Skin of body (tissue), 2 donors: ENCODE results near the gene ELFN1. TPM values are rescaled to one million over a fixed set of nuclear protein-coding genes. Genes with fewer than 3 reads are reported as not detected.

ENCODE experiments used
- DNase-seq: peaks from one replicate; lab custom pipeline; 2025; lab: John Stamatoyannopoulos, UW
- total RNA-seq: library from RNA; depleted of rRNA; stranded (reverse); fragments of >200 nt; gene quantifications from one replicate; pipeline ENCODE4 v1.2.3, GENCODE V29; 2014

Gene ELFN1
- total RNA-seq, 1 donor from 2014 or later = 3.1 TPM

GRCh38 chr7:1642291-1642731 lies 27.8 kb upstream of the ELFN1 start:
- DNase-seq = no peak

DNA sequence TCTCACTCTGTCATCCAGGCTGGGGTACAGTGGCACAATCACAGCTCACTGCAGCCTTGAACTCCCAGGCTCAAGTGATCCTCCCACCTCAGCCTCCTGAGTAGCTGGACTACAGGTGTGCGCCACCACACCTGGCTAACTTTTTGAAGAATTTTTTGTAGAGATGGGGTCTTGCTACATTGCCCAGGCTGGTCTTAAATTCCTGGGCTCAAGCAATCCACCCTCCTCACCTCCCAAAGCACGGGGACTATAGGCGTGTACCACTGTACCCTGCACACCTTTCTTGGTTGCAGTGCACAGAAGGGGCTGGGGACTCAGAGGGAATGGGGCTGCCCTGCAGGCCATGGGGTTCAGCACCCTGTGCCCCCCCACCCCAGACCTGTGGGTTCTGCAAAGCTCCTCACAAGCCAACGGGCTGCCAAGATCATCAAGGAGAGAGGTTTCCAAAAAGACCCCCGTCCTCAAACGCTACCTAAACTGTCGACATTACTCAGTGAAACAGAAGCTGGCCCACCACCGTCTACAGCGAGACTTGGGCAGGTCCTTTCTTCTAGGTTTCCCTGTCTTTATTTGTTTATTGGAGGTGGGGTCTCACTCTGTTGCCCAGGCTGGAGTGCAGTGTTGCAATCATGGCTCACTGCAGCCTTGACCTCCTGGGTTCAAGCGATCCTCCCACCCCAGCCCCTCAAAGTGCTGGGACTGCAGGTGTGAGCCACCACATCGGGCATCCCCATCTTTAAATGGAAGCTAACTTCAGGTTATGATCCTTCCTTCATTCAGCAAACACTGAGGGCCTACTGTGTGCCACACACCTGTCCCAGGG lies 26.6 kb upstream of the ELFN1 start:
- no peak for DNase-seq

DNA sequence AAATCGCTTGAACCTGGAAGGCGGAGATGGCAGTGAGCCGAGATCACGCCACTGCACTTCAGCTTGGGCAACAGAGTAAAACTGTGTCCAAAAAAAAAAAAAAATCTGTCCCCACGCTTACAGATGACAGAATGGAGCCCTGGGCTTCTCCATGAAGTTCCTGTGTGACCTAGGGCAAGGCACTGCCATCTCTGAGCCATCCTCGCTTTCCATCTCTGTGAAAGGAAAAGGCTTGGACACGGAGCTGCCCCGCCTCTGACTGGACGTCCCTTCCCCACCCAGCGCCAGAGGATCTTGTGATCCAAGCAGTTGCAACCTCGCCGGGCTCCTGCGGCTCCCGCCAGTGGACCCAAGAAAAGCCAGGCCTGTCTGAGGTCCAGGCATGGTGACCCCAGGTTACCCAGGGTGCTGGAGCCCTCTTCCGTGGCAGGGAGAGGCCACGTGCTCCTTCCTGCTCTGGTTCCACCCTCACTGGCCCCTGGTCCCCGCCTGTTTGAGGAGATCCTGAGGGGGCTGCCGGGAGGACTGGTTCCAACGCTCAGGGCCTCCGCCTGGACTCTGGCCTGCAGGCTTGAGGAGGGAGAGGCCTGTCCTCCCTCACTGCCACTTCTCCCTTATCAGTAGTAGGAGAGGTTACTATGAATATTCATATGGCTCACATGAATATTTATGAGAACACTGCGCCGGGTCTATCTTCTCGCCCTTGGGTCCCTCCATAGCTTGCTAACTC lies 25.6 kb upstream of the ELFN1 start:
- no peak for DNase-seq

DNA sequence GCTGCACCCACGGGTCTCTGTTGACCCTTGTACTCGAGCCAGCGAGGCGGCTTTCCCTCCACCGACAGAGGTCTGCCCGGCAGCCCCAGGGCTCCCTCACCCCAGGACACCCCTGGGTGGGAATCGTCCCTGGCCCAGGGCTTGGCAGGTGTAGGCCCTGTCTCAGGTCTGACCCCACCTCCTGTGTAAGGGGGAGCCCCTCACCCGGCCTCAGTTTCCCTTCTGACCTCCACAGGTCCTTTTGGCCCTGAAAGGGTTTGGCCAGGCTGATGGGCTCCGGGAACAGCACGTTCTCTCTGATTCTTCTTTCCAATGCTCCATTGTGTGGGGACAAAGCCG lies 25.0 kb upstream of the ELFN1 start:
- no peak for DNase-seq

DNA sequence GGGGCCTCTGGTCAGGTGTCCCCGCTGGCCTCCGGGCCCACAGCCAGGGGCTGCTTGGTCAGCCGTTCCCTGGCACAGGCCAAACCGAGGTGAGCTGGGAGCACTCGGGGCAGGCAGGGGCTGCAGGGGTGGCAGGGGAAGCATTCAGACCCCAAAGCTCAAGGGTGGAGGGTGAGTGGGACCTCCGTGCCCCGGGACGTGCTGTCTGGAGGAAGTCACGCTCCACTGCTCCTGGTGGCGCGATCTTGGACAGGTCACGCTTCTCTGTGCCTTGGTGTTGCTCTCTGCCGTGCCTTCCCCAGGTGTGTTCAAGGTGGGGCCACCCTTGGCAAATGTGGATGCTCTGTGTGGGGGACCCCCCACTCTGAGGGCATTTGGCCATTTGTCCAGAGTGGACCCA lies 24.6 kb upstream of the ELFN1 start:
- DNase-seq = no peak

- DNase-seq = no peak
These were observed 23.7 kb upstream of the ELFN1 start for GRCh38 chr7:1646391-1646790.

DNA sequence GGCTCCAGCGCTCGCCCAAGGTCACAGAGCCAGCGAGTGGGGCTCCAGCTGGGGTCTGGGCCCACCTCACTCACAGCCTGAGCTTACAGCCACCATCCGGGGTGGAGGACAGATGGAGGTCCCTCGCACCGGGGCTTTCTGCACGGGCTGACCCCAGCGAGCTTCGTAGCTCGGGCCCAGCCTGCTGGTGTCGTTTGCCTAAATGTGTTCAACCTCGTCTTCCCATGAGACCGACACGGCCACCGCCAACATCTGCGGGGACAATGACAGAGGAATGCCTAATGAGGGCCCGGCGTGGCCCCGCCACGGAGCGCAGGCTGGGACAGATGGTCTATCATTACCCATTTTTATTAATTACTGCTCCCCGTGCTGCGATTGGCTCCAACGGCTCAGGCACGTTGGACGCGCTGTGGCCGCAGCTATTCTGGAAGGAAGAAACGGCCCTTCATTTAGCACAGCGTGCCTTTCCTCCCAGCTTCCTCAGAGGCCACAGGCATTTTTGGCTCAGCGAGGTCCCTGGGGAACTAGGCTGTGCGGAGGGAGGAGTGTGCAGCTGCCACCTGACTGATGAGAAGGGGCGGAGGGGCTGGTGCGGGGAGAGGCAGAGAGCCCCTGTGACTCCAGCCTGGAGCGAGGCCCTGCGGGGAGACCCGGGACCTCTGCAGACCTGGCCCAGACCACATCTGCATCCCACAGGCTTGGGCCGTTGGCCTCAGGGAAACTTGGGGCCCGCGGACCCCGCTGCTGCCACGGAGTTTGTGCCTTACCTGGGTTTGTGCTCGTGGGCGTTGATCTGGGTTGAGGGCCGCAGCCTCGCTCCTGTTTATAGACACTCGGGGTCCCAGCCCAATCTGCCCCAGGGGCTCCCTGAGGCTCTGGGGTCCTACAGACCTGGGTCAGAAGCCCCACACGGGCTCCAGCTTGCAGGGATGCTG lies 22.9 kb upstream of the ELFN1 start:
- peak; percentile 61 for DNase-seq

GRCh38 chr7:1647961-1648672 lies 22.0 kb upstream of the ELFN1 start:
- DNase-seq = no peak

GRCh38 chr7:1649751-1650326 lies 20.2 kb upstream of the ELFN1 start:
- no peak for DNase-seq

DNA sequence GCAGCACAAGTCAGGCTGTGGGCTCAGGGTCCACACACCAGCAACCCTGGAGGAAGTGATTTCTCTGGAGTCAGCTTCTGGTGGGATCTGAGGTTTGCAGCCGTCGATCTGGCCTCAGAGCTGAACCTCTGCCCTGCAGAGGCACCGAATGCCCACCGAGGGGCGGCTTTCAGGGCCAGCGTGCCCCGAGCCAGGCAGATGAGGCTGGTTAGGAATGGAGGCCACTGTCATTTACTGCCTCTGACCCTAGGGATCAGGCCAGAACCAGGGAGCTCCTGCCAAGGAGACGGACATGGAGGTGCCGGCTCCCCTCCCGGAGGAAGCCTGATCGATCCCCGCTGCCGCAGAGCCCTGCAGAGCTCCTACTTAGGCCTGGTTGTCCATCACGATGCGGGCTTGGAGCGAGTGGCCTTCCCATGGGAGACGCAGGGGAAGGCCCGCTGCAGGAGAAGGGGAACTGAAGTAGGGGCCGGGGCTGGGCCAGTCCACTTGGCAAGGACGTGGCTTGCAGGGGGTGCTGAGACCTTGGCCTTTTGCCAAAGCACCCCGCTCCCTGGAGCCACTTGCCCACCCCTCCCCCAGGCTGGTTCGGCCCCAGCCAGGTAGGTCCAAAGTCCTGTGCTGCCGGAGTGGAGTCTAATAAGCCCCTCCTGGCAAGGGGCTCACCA lies 19.6 kb upstream of the ELFN1 start:
- DNase-seq = no peak

DNA sequence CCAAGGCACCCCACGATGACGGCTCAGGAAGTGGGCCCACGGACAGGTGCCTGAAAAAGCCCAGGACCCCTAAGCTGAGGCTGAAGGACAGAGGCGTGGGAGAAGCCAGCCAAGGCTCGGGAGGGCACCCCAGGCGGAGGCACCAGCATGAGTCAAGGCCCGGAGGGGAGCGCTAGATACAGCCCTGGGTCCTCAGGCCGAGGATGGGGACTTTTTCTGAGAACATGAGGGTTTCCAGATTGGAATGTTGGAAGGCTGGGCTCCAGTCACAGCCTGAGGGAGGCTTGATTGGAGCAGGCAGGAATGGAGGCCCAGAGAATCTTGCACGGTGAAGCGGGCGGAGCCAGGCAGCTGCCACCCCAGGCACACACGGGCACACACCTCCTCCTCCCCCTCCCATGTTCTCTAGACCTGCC lies 19.0 kb upstream of the ELFN1 start:
- DNase-seq = no peak

- no peak for DNase-seq
These were observed 18.2 kb upstream of the ELFN1 start for GRCh38 chr7:1651891-1652290.

DNA sequence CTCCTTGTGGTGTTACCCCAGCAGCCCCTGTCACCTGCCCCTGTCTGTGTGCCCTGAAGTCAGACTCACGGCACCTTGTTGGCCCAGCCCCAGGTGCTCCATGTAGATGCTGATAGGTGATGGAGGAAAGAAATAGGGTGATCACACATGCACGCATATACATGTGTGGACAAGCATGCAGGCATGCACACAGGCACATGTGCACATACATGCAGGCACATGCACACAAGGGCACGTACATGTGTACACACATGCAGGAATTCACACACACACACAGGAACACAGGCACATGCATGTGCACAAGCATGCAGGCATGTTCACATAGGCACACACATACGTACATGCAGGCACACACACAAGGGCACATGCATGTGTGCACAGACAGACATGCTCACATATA lies 16.6 kb upstream of the ELFN1 start:
- DNase-seq = no peak

GRCh38 chr7:1654111-1654510 lies 16.0 kb upstream of the ELFN1 start:
- DNase-seq = no peak

- no peak for DNase-seq
These were observed 15.2 kb upstream of the ELFN1 start for GRCh38 chr7:1654738-1655475.

GRCh38 chr7:1659696-1660095 lies 10.4 kb upstream of the ELFN1 start:
- no peak for DNase-seq

DNA sequence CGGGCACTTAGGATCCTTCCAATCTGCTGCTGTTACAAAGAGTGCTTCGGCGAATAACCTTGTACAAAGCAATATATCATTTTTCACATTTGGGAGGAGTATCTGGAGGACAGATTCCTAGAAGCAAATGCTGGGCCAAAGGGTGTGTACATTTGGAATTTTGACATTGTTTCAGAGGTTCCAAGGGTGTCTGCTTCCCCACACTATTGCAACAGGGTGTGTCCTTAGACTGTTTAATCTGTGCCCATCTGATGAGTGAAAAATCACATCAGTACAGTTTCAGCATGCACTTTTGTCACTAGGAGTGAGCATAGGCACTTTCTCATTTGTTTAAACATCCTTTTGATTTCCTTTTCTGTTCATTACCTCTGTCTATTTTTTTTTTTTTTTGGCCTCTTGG lies 8.6 kb upstream of the ELFN1 start:
- DNase-seq = peak; percentile 9

- no peak for DNase-seq
These were observed 8.0 kb upstream of the ELFN1 start for GRCh38 chr7:1662101-1662500.

DNA sequence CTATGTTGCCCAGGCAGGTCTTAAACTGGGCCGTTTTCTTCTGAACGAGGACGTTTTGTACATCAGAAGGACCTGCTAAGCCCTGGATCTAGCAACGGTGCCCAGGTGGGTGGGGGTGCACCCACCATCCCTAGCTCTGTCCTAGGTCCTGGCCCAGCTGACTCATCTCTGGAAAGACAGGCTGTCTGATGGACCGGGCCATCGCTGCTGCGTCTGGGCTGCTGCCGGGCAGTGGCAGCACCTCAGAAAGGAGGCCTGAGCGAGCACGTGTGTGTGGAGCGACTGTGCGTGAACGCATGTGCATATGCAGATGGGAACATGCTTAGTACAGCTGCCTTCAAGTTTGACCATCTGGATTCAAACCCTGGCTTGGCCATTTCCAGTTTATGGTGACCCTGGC lies 7.3 kb upstream of the ELFN1 start:
- no peak for DNase-seq

DNA sequence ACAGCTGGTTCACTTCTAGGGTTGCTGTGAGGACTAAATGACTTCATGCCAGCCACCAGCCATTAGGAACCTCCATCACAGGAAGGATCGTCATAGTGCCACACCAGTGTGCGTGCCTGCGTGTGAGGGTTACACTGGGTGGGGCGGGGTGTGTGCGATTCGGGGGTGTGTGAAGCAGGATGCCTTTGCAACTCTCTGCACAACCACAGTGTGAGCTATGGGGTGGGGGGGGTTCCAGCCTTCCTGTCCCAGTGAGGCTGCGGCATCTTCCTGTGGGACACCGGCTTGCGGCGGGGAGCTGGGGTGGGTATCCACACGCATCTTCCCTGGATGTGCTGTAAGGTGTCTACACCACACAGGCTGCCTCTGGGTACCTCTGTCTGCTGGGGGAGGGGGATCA lies 6.9 kb upstream of the ELFN1 start:
- no peak for DNase-seq
